Activated CD4-positive, alpha-beta memory T cell treated with anti-CD3 and anti-CD28 coated beads, Interleukin-2, amount 10 ng/mL, durations not matched to agents 7 days and 5 days (primary cell): ENCODE results near the gene EIF2AK2. TPM values are rescaled to one million over a fixed set of nuclear protein-coding genes. Genes with fewer than 3 reads are reported as not detected.
A peak's percentile ranks its signal among the peaks of the same experiment; 100 is the strongest.

Experiments
- CTCF ChIA-PET: fragments of 350-600 bp; sonication (Branson Sonifier 250); formaldehyde crosslinking; loops from one replicate; lab custom pipeline; 2021; ENCODE audit warnings: antibody characterized with exemption, inconsistent platforms; lab: Charles Lee
- POLR2A ChIA-PET: fragments of 350-600 bp; sonication (Branson Sonifier 250); formaldehyde crosslinking; loops from one replicate; lab custom pipeline; 2021; ENCODE audit warnings: antibody characterized with exemption; lab: Charles Lee
- DNase-seq: peaks from one replicate; pipeline ENCODE4 v3.0.0-alpha.2; 2020
- H3K27ac Mint-ChIP-seq: one replicate; pipeline ENCODE4 v1.8.0; 2021; ENCODE audit warnings: mild to moderate bottlenecking, mixed read lengths
- H3K27me3 Mint-ChIP-seq: one replicate; pipeline ENCODE4 v1.8.0; 2021; ENCODE audit warnings: mixed read lengths
- H3K36me3 Mint-ChIP-seq: one replicate; pipeline ENCODE4 v1.8.0; 2021; ENCODE audit warnings: low read depth, mixed read lengths
- H3K4me1 Mint-ChIP-seq: one replicate; pipeline ENCODE4 v1.8.0; 2021; ENCODE audit warnings: mixed read lengths
- H3K4me3 Mint-ChIP-seq: one replicate; pipeline ENCODE4 v1.8.0; 2021; ENCODE audit warnings: mild to moderate bottlenecking, mixed read lengths
- H3K9me3 Mint-ChIP-seq: one replicate; pipeline ENCODE4 v1.8.0; 2021; ENCODE audit warnings: mixed read lengths
- total RNA-seq, 2 experiments: library from RNA; stranded (reverse); gene quantifications; one replicate each; pipeline ENCODE4 v1.2.3, GENCODE V29; 2021

The EIF2AK2 gene
- total RNA-seq, 2 experiments from 2014 or later = 136 to 142 TPM

- peaks cover 8% of the 10 kb centered on the region for H3K36me3 Mint-ChIP-seq
- H3K4me1 Mint-ChIP-seq = no peaks in the 10 kb centered on the region
- DNase-seq = no peak
- H3K4me3 Mint-ChIP-seq = no peak overlapping the region
- POLR2A ChIA-PET = no interaction called here
- peaks cover 14% of the 10 kb centered on the region for H3K9me3 Mint-ChIP-seq
- CTCF ChIA-PET = no interaction called here
- H3K27ac Mint-ChIP-seq = no peak overlapping the region
- H3K27me3 Mint-ChIP-seq = no peaks in the 10 kb centered on the region
These were observed 8.0 kb upstream of the EIF2AK2 start for GRCh38 chr2:37164757-37165156.

DNA sequence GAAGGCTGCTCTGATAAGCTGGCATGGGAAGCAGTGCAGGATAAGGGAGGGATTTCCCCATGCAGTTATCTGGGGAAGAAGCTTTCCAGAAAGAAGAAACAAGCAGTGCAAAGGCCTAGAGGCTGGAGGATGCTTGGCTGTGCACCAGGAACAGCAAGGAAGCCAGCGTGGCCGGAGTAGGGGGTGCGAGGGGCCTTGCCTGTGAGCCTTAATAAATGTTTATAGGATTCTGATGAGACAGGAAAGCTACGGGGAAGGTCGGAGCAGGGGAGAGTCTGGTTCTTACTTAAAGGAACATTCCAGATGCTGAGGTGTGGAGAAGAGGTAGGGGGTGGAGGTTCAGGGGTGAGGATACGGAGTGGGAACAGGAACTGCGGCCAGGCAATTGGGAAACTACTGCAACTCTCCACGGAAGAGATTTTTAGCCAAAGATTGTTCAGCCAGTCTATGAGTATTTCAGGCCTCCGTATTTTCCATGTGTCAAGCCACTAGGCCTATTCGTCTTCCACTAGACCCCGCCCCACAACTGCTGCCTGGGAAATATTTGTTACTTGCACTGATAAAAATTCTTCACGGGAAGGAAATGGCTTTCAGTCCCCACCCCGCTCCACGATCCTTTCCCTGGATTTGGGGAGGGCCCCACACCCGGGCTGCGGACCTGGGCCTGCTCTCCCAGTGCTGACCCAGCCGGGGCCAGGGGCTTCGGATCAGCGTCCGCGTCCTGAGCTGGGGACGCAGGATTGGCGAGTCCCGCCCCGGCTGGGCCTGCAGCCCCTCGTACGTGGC lies 516 bp downstream of the EIF2AK2 start:
- H3K27me3 Mint-ChIP-seq = no peaks in the 10 kb centered on the region
- ChIA-PET CTCF (interaction anchor here (1.3 to 2.6 kb wide), 2 partner anchors 12 to 35 kb away, joined by 3 to 12 read pairs; no protein-coding TSS in a partner anchor), POLR2A (interaction anchor here (0.7 to 2.6 kb wide), 17 partner anchors 8 to 516 kb away, joined by 3 to 18 read pairs (median 4); partner anchors contain the start of genes CEBPZ, CEBPZOS, GPATCH11 and HEATR5B)
- peak overlapping the region; percentile 91 for H3K4me3 Mint-ChIP-seq
- peaks cover 52% of the 10 kb centered on the region for H3K4me1 Mint-ChIP-seq
- H3K36me3 Mint-ChIP-seq = peaks cover 48% of the 10 kb centered on the region
- DNase-seq = peak; percentile 45
- peak overlapping the region; percentile 94 for H3K27ac Mint-ChIP-seq
- peaks cover 2% of the 10 kb centered on the region for H3K9me3 Mint-ChIP-seq

GRCh38 chr2:37154785-37155184 lies 2.0 kb downstream of the EIF2AK2 start:
- Mint-ChIP-seq H3K36me3 (peaks cover 59% of the 10 kb centered on the region), H3K4me1 (peaks cover 66% of the 10 kb centered on the region), H3K27ac (peak overlapping the region; percentile 94), H3K27me3 (no peaks in the 10 kb centered on the region), H3K4me3 (peak overlapping the region; percentile 91), H3K9me3 (peaks cover 2% of the 10 kb centered on the region)
- ChIA-PET CTCF (no interaction called here), POLR2A (interaction anchor here (0.6 to 2.6 kb wide), 3 partner anchors 9 to 188 kb away, joined by 3 to 18 read pairs (median 5); partner anchors contain the start of gene STRN)
- no peak for DNase-seq

- H3K27me3 Mint-ChIP-seq = no peaks in the 10 kb centered on the region
- peaks cover 77% of the 10 kb centered on the region for H3K4me1 Mint-ChIP-seq
- DNase-seq = no peak
- peak overlapping the region; percentile 27 for H3K27ac Mint-ChIP-seq
- CTCF ChIA-PET = no interaction called here
- H3K9me3 Mint-ChIP-seq = peaks cover 2% of the 10 kb centered on the region
- POLR2A ChIA-PET = no interaction called here
- H3K4me3 Mint-ChIP-seq = no peak overlapping the region
- peaks cover 75% of the 10 kb centered on the region for H3K36me3 Mint-ChIP-seq
These were observed 3.6 kb downstream of the EIF2AK2 start for GRCh38 chr2:37153224-37153623.

GRCh38 chr2:37149626-37150322 lies 7.0 kb downstream of the EIF2AK2 start:
- peaks cover 64% of the 10 kb centered on the region for H3K4me1 Mint-ChIP-seq
- peaks cover 2% of the 10 kb centered on the region for H3K9me3 Mint-ChIP-seq
- DNase-seq = no peak
- no peaks in the 10 kb centered on the region for H3K27me3 Mint-ChIP-seq
- ChIA-PET POLR2A (interaction anchor here (0.9 kb wide), 1 partner anchor 24 kb away, joined by 3 read pairs; no protein-coding TSS in a partner anchor), CTCF (interaction anchor here (1.0 kb wide), 1 partner anchor 8 kb away, joined by 3 read pairs; no protein-coding TSS in a partner anchor)
- H3K36me3 Mint-ChIP-seq = peaks cover 82% of the 10 kb centered on the region
- H3K27ac Mint-ChIP-seq = peak overlapping the region; percentile 75
- H3K4me3 Mint-ChIP-seq = peak overlapping the region; percentile 12

DNA sequence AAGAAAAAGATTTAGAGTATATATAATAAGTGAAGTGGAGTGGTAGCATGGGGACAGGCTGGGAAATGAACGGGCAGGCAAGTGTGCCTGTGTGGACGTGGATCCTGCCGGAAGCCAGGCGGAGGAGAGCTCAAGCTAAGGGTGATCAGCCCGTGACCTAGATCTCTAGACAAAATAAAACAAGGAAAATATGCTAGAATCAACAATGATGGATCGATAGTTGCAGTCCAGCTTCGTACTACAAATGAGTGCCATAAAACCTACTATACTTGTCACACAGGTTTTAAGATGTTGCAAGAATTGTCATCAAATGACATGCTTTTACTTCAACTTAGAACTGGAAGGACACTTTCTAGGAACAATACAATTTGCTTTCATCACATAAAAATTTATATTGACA lies 8.5 kb downstream of the EIF2AK2 start:
- CTCF ChIA-PET = no interaction called here
- Mint-ChIP-seq H3K27ac (peak overlapping the region; percentile 48), H3K4me3 (no peak overlapping the region)

DNA sequence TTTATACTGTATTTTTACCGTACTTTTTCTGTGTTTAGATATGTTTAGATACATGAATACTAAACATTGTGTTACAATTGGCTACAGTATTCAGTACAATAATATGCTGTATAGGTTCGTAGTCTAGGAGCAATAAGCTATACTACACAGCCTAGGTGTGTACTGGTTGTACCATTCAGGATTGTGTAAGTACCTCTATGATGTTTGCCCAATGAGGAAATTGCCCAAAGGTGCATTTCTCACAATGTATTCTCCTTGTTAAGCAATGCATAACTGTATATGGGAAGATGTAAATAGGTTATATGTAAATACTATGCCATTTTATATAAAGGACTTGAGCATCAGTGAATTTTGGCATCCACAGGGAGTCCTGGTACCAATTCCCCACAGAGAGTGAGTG lies 10.7 kb downstream of the EIF2AK2 start:
- H3K27me3 Mint-ChIP-seq = no peaks in the 10 kb centered on the region
- ChIA-PET POLR2A (interaction anchor here (1.3 to 3.1 kb wide), 3 partner anchors 10 to 51 kb away, joined by 3 to 18 read pairs (median 4); partner anchors contain the start of gene EIF2AK2), CTCF (no interaction called here)
- DNase-seq = no peak
- H3K4me3 Mint-ChIP-seq = no peak overlapping the region
- H3K27ac Mint-ChIP-seq = no peak overlapping the region
- H3K36me3 Mint-ChIP-seq = peaks cover 67% of the 10 kb centered on the region
- no peaks in the 10 kb centered on the region for H3K9me3 Mint-ChIP-seq
- H3K4me1 Mint-ChIP-seq = peaks cover 32% of the 10 kb centered on the region

More for the DNA sequence above, 8.5 kb downstream of the EIF2AK2 start:
- Mint-ChIP-seq H3K9me3 (peaks cover under 1% of the 10 kb centered on the region), H3K4me1 (peaks cover 51% of the 10 kb centered on the region), H3K27me3 (no peaks in the 10 kb centered on the region), H3K36me3 (peaks cover 74% of the 10 kb centered on the region)
- POLR2A ChIA-PET = interaction anchor here (0.6 to 1.1 kb wide), 2 partner anchors 9 to 11 kb away, joined by 4 read pairs; partner anchors contain the start of gene EIF2AK2
- no peak for DNase-seq

GRCh38 chr2:37143974-37144373 lies 12.8 kb downstream of the EIF2AK2 start:
- Mint-ChIP-seq H3K27me3 (no peaks in the 10 kb centered on the region), H3K36me3 (peaks cover 70% of the 10 kb centered on the region), H3K4me1 (peaks cover 12% of the 10 kb centered on the region), H3K9me3 (no peaks in the 10 kb centered on the region), H3K4me3 (no peak overlapping the region), H3K27ac (no peak overlapping the region)
- DNase-seq = no peak
- ChIA-PET POLR2A (interaction anchor here (3.1 kb wide), 1 partner anchor 12 kb away, joined by 18 read pairs; the partner anchor contains the start of gene EIF2AK2), CTCF (no interaction called here)

GRCh38 chr2:37142546-37142945 lies 14.2 kb downstream of the EIF2AK2 start:
- Mint-ChIP-seq H3K9me3 (no peaks in the 10 kb centered on the region), H3K4me1 (peaks cover 4% of the 10 kb centered on the region), H3K4me3 (no peak overlapping the region), H3K36me3 (peaks cover 66% of the 10 kb centered on the region), H3K27me3 (no peaks in the 10 kb centered on the region), H3K27ac (no peak overlapping the region)
- CTCF ChIA-PET = no interaction called here
- POLR2A ChIA-PET = no interaction called here
- DNase-seq = no peak

DNA sequence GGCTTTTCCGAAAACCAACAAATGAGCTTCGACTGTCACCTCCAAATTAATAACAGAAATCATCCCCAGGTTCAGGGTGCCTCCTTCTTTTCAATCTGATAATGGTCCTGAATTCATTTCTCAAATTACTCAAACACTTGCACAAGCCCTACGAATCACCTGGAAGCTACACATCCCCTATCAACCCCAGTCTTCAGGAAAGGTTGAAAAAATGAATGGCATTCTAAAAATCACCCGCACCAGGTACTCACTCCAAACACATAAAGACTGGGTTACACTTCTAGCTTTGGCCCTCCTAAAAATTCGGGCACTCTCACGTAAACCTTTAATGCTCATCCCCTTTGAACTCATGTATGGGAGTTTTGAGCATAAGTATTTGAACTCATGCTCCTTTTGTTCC lies 23.9 kb downstream of the EIF2AK2 start:
- Mint-ChIP-seq H3K27ac (no peak overlapping the region), H3K27me3 (no peaks in the 10 kb centered on the region), H3K4me3 (no peak overlapping the region), H3K36me3 (peaks cover 62% of the 10 kb centered on the region), H3K9me3 (no peaks in the 10 kb centered on the region), H3K4me1 (peaks cover 6% of the 10 kb centered on the region)
- no peak for DNase-seq
- ChIA-PET CTCF (interaction anchor here (0.9 kb wide), 1 partner anchor 12 kb away, joined by 4 read pairs; no protein-coding TSS in a partner anchor), POLR2A (interaction anchor here (1.0 to 1.5 kb wide), 2 partner anchors 13 to 17 kb away, joined by 3 to 4 read pairs; no protein-coding TSS in a partner anchor)

- Mint-ChIP-seq H3K27ac (no peak overlapping the region), H3K4me1 (peaks cover 11% of the 10 kb centered on the region), H3K9me3 (no peaks in the 10 kb centered on the region), H3K27me3 (no peaks in the 10 kb centered on the region), H3K36me3 (peaks cover 79% of the 10 kb centered on the region), H3K4me3 (no peak overlapping the region)
- ChIA-PET CTCF (interaction anchor here (1.3 kb wide), 1 partner anchor 10 kb away, joined by 3 read pairs; no protein-coding TSS in a partner anchor), POLR2A (interaction anchor here (0.9 kb wide), 1 partner anchor 24 kb away, joined by 3 read pairs; no protein-coding TSS in a partner anchor)
- no peak for DNase-seq
These were observed 31.4 kb downstream of the EIF2AK2 start for GRCh38 chr2:37125416-37125815.

DNA sequence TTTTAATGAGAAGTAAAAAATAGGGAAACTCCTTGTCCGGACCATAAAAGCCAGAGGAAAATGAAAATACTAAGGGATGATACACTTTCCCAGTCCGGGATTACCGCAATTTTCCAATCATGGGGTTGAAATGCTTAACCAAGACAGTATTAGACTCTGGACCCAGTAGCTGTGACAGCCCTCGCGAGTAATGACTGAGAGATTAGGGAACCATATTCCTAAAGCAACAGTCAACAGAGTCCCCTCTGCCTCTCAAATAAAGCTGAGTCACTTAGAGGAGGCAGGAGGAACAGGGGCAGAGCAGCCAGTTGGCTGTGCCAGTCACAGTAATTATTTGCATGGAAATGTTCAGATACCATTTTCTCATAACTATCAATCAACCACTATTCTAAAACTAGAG lies 37.6 kb downstream of the EIF2AK2 start:
- CTCF ChIA-PET = no interaction called here

More for the DNA sequence above, 37.6 kb downstream of the EIF2AK2 start:
- peaks cover 9% of the 10 kb centered on the region for H3K4me1 Mint-ChIP-seq
- no peaks in the 10 kb centered on the region for H3K9me3 Mint-ChIP-seq
- H3K27me3 Mint-ChIP-seq = no peaks in the 10 kb centered on the region
- H3K36me3 Mint-ChIP-seq = peaks cover 71% of the 10 kb centered on the region
- POLR2A ChIA-PET = no interaction called here
- no peak for DNase-seq
- H3K27ac Mint-ChIP-seq = no peak overlapping the region
- H3K4me3 Mint-ChIP-seq = no peak overlapping the region
